Cardiac fibroblast (primary cell): ENCODE measurements around the gene CLIC4.

ENCODE experiments used
- DNase-seq, 2 donors: peaks; one replicate each; pipeline versions ENCODE4 v3.0.0 to v3.0.0-alpha.2; 2010; ENCODE audit warnings: low read depth in 2 of 2
- H3K4me3 ChIP-seq, 2 donors: replicated peaks in 1 of 2; 1 replicate in 1 of 2; 2 replicates in 1 of 2; pipeline ENCODE4 v1.5.1; 2011; ENCODE audit warnings: low read depth in 2 of 2, low read length in 2 of 2, mild to moderate bottlenecking in 2 of 2, moderate library complexity in 1 of 2
- TF ChIP-seq, protein P1 (sequence below): IDR thresholded peaks from one replicate; pipeline ENCODE4 v1.5.1; 2011; ENCODE audit warnings: low read depth, mild to moderate bottlenecking, low read length, inconsistent platforms

Gene CLIC4

DNA sequence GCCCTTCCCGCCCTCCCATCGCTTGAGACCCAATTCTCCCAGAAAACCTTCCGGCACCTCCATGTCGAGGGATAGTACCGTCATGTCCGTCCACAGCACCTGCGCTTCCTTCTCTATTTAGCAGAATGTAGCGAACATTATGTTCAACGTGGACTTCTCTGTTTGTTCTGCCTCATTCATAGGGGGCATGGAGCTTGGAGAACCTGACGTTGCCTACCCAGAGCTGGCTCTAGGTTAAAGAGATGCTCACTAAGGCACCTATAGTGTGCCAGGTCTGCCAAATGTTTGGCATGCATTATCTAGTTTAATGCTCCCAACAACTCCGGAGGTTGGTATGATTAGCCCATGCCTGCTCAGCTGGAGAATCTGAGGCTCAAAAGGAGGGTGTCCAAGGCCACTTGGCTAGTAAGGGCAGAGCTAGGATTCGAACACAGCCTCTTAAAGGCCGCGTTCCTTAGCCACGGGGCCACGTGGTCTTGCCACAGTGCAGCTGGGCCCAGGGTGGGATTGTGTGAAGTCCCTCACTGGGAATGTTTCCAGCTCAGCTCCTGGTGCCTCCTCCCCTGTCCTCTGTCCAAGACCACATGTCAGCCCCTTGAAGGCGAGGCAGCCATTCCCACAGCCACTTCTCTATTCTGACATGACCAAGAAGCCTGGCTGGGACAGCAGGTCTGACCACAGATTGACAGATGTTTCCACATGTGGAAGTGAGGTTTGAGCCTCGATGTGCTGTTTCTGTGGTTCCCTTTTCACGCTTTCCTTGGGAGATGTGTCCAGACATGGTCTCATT is 127.0 kb downstream of the CLIC4 start:
- no peak overlapping the region for H3K4me3 ChIP-seq
- no peak for DNase-seq
- TF ChIP-seq, protein P1, sequence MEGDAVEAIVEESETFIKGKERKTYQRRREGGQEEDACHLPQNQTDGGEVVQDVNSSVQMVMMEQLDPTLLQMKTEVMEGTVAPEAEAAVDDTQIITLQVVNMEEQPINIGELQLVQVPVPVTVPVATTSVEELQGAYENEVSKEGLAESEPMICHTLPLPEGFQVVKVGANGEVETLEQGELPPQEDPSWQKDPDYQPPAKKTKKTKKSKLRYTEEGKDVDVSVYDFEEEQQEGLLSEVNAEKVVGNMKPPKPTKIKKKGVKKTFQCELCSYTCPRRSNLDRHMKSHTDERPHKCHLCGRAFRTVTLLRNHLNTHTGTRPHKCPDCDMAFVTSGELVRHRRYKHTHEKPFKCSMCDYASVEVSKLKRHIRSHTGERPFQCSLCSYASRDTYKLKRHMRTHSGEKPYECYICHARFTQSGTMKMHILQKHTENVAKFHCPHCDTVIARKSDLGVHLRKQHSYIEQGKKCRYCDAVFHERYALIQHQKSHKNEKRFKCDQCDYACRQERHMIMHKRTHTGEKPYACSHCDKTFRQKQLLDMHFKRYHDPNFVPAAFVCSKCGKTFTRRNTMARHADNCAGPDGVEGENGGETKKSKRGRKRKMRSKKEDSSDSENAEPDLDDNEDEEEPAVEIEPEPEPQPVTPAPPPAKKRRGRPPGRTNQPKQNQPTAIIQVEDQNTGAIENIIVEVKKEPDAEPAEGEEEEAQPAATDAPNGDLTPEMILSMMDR = no peak

DNA sequence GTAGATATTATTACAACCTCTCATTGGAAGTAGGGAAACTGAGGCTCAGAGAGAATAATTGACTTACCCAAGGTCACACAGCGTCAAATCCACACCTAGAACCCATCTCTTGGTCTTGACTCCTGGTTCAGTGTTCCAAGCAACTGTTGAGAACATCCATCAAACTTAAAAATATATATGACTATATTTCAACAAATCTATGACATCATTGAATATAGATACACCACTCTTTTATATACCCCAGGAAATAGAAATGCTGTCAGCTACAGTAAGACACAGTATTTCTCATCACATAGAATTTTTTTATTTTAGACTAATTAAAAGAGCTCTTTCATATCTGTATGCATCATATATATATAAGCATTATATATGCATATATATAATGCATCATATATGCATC is 127.9 kb downstream of the CLIC4 start:
- no peak overlapping the region for H3K4me3 ChIP-seq
- DNase-seq = no peak
- TF ChIP-seq, protein P1 = no peak

DNA sequence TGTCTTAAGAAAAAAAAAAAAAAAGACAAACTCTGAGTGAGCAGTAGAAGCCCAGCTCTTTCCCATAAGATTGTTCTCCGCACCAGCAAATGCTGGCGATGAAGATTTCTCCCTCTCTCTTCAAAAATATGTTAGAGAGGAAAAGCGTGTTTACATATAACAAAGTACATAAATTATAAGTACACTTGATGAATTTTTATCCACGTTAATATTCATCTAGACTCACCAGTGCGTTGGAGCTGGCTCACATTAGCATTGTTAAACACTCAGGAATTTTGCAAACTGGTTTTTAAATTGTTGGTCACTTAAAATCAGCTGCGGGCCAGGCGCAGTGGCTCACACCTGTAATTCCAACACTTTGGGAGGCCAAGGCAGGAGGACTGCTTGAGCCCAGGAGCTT is 128.8 kb downstream of the CLIC4 start:
- TF ChIP-seq, protein P1 = no peak
- no peak for DNase-seq
- no peak overlapping the region for H3K4me3 ChIP-seq

DNA sequence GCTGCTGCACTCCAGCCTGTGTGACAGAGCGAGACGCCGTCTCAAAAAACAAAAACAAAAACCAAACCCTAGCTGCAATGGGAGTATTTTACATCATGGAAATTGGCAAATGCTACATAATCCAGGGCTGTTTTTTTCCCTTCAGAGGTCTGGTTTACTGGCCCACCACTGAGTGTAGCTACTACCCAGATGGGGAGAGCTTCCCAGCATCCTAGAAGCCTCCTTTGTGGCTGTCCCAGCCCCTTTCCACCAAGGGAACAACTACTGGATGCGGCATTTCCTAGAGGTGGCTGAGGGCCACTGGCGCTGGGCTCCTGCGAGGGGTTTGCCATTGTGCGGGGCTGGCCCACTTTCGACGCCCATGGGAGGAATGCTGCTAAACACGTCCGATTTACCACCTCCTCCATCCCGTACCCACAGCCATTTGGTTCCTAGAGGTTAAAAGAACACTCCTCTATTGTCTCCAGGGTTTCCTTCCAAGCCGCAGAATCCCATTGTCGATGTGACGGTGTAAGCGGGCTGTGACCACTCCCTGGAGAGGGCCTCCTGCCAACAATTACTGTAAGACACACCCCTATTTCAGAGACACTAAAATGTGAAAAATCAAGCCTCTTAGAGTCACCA is 129.5 kb downstream of the CLIC4 start:
- no peak overlapping the region for H3K4me3 ChIP-seq
- TF ChIP-seq, protein P1 = no peak
- DNase-seq = no peak

DNA sequence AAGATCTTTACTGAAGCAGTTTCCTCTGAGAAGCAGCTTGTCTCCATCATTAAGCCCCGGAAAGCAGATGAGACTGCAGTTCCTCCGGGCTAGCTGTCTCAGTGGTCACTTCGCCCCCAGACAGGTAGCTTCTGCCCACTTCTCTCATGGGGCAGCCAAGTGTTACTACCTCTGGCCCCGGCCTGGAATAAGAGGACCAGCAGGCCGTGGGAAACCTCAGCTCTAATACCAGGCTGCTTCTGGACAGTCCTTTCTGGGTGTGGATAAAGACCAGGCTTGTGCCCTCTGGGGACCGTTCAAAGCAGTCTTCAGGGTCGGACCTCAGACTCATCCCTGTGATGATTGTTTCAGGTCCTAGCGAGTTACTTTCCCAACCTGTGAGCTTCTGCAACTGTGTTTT is 130.0 kb downstream of the CLIC4 start:
- TF ChIP-seq, protein P1 = no peak
- DNase-seq = no peak
- H3K4me3 ChIP-seq = no peak overlapping the region

DNA sequence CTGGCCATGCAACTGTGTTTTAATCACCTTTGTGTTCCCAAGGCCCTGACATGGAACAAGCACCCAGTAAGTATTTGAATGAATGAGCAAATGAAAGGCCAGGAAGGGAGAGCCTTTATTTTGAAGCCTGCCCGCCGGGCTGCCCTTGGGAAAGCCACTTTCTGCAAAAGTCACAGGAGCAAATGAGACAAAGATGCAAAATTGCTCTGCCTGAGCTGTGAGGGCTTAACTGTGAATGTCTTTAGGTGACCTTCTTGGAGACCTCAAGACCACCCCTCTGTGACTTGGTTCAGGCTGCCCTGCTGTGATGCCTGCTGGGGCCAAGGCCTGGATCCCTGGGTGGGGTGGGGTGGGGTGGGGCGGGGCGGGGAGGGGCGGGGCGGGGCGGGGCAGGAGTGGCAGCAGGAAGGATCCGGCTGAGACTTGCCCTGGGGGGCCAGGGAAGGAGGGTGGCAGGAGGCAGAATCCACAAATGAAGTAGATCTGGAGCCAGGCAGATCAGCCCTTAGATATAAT is 130.8 kb downstream of the CLIC4 start:
- no peak overlapping the region for H3K4me3 ChIP-seq
- TF ChIP-seq, protein P1 = no peak
- DNase-seq = no peak
